ENCODE measurements around the gene RBM20.

GRCh38 chr10:110821508-110821907, 177.4 kb downstream of the RBM20 start:
- TF ChIP-seq, protein P1, sequence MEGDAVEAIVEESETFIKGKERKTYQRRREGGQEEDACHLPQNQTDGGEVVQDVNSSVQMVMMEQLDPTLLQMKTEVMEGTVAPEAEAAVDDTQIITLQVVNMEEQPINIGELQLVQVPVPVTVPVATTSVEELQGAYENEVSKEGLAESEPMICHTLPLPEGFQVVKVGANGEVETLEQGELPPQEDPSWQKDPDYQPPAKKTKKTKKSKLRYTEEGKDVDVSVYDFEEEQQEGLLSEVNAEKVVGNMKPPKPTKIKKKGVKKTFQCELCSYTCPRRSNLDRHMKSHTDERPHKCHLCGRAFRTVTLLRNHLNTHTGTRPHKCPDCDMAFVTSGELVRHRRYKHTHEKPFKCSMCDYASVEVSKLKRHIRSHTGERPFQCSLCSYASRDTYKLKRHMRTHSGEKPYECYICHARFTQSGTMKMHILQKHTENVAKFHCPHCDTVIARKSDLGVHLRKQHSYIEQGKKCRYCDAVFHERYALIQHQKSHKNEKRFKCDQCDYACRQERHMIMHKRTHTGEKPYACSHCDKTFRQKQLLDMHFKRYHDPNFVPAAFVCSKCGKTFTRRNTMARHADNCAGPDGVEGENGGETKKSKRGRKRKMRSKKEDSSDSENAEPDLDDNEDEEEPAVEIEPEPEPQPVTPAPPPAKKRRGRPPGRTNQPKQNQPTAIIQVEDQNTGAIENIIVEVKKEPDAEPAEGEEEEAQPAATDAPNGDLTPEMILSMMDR (IDR thresholded peaks at IDR 0.05) = no peak
- no peak for TF ChIP-seq POLR2AphosphoS5 (IDR thresholded peaks at IDR 0.05)
- no peak for TF ChIP-seq POLR2A (IDR thresholded peaks at IDR 0.05)
- no peak for TF ChIP-seq EP300 (IDR thresholded peaks at IDR 0.05)

Data from stomach (tissue), 4 donors.